Measurements from ENCODE around the gene PLOD3. TPM values are rescaled to one million over a fixed set of nuclear protein-coding genes. Genes with fewer than 3 reads are reported as not detected.

PLOD3 gene
- total and polyA plus RNA-seq, 9 of the 15 experiments (the other 6 are each of a cell fraction or from before 2014, with no cell fraction given): 2.8 to 101 (median 30.9) TPM

DNA sequence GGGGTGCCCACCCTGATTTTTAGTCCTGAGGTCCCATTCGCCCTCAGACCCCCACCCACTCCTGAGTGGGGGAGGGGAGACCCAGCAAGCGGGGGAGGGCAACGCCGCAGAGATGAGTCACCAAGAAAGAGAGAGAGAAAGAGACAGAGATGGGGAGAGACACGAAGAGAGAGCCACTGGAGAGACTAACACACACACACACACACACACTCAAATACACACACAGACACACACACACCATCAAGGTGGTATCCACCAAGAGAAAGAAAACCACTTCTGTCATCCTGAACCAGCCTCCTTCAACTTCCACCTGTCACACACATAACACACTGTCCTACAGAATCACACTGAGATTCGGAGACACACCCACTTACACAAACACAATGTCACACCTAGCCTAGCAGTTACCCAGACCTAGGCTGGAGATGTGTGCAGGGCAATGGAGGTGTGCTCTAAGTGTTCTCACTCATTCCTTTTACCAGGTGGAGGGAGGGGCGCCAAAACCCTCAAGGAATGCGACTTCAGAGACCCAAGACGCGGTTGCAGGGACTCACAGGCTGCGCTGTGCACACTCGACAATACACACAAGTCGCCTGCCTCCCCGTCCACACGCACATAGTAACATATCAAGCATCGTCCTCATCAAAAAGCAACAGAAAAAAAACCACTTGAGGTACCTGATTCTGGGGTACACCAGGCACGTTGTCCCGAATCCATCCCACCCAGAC, 48.1 kb downstream of the PLOD3 start (continued):
- TF ChIP-seq JUND (IDR thresholded peaks at IDR 0.05; ENCODE audit: borderline replicate concordance, low read depth, low read length) (peak; percentile 96), JUND (tag; IDR thresholded peaks at IDR 0.05; ENCODE audit: borderline replicate concordance, low read depth, low read length) (peak; percentile 84), ARHGAP35 (IDR thresholded peaks at IDR 0.05; ENCODE audit: partially characterized antibody) (peak; percentile 42), TRIM24 (IDR thresholded peaks at IDR 0.05) (peak; percentile 60 to 81), XRCC5 (IDR thresholded peaks at IDR 0.05; ENCODE audit: low read depth, low read length) (no peak), PHF21A (IDR thresholded peaks at IDR 0.05; ENCODE audit: borderline replicate concordance, low read depth) (no peak), RBM34 (IDR thresholded peaks at IDR 0.05; ENCODE audit: borderline replicate concordance, insufficient read depth, low read length) (no peak), ZBTB7A (IDR thresholded peaks at IDR 0.05; ENCODE audit: borderline replicate concordance, control insufficient read depth, low read depth, low read length) (peak; percentile 65), EGR1 (conservative IDR thresholded peaks at IDR 0.05) (peak; percentile 97), FOXK2 (conservative IDR thresholded peaks at IDR 0.05 in 1 of 2, IDR thresholded peaks at IDR 0.05 in 1 of 2; ENCODE audit: low read depth in 2 of 2) (no peak), SIN3B (IDR thresholded peaks at IDR 0.05; ENCODE audit: low read depth) (no peak), SAFB (IDR thresholded peaks at IDR 0.05; ENCODE audit: borderline replicate concordance, low read depth, low read length) (no peak), FOS (IDR thresholded peaks at IDR 0.05; ENCODE audit: extremely low read depth, insufficient read length) (peak; percentile 49), KDM5B (IDR thresholded peaks at IDR 0.05; ENCODE audit: insufficient replicate concordance, low read depth, low read length) (no peak), HSF4 (CRISPR knock-in tag; IDR thresholded peaks at IDR 0.05; ENCODE audit: borderline replicate concordance) (no peak), CSDE1 (IDR thresholded peaks at IDR 0.05) (no peak), JUN (IDR thresholded peaks at IDR 0.05; ENCODE audit: borderline replicate concordance, low read depth, low read length) (peak; percentile 75), JUN (CRISPR knock-in tag; IDR thresholded peaks at IDR 0.05; ENCODE audit: borderline replicate concordance) (no peak), SNIP1 (IDR thresholded peaks at IDR 0.05; ENCODE audit: low read depth) (0 out of 2 replicates have a peak, but pooled peaks have one; percentile 23), RBM17 (IDR thresholded peaks at IDR 0.05; ENCODE audit: borderline replicate concordance, low read depth, low read length) (no peak), KLF1 (tag; IDR thresholded peaks at IDR 0.05) (no peak), MTA2 (IDR thresholded peaks at IDR 0.05; ENCODE audit: low read depth) (no peak), YBX1 (IDR thresholded peaks at IDR 0.05) (0 out of 2 replicates have a peak, but pooled peaks have one; percentile 65), SP2 (IDR thresholded peaks at IDR 0.05; ENCODE audit: extremely low read depth, low read depth, low read length, poor library complexity, severe bottlenecking) (no peak)
- TF ChIP-seq, protein P1, sequence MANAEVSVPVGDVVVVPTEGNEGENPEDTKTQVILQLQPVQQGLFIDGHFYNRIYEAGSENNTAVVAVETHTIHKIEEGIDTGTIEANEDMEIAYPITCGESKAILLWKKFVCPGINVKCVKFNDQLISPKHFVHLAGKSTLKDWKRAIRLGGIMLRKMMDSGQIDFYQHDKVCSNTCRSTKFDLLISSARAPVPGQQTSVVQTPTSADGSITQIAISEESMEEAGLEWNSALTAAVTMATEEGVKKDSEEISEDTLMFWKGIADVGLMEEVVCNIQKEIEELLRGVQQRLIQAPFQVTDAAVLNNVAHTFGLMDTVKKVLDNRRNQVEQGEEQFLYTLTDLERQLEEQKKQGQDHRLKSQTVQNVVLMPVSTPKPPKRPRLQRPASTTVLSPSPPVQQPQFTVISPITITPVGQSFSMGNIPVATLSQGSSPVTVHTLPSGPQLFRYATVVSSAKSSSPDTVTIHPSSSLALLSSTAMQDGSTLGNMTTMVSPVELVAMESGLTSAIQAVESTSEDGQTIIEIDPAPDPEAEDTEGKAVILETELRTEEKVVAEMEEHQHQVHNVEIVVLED (CRISPR knock-in tag; IDR thresholded peaks at IDR 0.05): no peak
- TF ChIP-seq, protein P2, sequence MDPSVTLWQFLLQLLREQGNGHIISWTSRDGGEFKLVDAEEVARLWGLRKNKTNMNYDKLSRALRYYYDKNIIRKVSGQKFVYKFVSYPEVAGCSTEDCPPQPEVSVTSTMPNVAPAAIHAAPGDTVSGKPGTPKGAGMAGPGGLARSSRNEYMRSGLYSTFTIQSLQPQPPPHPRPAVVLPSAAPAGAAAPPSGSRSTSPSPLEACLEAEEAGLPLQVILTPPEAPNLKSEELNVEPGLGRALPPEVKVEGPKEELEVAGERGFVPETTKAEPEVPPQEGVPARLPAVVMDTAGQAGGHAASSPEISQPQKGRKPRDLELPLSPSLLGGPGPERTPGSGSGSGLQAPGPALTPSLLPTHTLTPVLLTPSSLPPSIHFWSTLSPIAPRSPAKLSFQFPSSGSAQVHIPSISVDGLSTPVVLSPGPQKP (CRISPR knock-in tag; IDR thresholded peaks at IDR 0.05): no peak

Measured in K562 (cell line).